Measurements from ENCODE around the gene CENPE.
A peak's percentile ranks its signal among the peaks of the same experiment; 100 is the strongest.
"Not testable (repeated sequence)": the region's sequence is repeated elsewhere in the genome, so short reads cannot be mapped to it uniquely, and the experiment has no call there.

CENPE gene, protein sequence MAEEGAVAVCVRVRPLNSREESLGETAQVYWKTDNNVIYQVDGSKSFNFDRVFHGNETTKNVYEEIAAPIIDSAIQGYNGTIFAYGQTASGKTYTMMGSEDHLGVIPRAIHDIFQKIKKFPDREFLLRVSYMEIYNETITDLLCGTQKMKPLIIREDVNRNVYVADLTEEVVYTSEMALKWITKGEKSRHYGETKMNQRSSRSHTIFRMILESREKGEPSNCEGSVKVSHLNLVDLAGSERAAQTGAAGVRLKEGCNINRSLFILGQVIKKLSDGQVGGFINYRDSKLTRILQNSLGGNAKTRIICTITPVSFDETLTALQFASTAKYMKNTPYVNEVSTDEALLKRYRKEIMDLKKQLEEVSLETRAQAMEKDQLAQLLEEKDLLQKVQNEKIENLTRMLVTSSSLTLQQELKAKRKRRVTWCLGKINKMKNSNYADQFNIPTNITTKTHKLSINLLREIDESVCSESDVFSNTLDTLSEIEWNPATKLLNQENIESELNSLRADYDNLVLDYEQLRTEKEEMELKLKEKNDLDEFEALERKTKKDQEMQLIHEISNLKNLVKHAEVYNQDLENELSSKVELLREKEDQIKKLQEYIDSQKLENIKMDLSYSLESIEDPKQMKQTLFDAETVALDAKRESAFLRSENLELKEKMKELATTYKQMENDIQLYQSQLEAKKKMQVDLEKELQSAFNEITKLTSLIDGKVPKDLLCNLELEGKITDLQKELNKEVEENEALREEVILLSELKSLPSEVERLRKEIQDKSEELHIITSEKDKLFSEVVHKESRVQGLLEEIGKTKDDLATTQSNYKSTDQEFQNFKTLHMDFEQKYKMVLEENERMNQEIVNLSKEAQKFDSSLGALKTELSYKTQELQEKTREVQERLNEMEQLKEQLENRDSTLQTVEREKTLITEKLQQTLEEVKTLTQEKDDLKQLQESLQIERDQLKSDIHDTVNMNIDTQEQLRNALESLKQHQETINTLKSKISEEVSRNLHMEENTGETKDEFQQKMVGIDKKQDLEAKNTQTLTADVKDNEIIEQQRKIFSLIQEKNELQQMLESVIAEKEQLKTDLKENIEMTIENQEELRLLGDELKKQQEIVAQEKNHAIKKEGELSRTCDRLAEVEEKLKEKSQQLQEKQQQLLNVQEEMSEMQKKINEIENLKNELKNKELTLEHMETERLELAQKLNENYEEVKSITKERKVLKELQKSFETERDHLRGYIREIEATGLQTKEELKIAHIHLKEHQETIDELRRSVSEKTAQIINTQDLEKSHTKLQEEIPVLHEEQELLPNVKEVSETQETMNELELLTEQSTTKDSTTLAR (N-terminal part only)

DNA sequence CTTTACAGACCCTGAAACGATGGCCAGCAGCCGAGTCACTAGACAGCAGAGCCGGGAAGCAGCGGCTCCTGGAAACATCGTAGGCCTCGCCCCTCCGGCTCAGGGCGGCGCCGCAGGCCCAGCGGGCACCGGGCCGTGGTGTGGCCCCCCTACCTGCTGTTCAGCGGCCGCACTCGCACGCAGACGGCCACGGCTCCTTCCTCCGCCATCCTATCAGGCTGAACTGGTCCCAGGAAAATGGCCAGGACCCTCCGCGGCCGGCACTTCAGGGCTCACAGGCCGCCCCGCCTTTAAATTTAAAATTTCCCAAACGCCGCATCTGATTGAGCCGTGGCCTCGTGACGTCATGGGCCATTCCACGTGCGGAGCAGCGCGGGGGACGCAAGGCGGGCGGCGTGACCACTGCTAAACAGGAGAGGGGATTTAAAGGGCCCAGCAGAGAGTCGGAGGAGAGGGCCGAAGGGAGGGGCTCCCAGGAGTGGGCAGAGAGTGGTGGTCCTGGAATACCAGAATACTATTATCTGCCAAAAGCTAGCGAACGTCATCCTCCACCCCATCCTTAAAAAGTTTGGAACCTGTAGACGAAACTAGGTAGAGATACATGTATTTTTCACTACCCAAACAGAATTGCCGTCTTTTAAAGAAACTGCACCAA is at the start of gene CENPE:
TSS of gene CENPE (minus strand) at position 233 of the 655 bp plus-strand sequence. CDS start at position 209, 24 bp downstream.
- peak; percentile 69 for DNase-seq

DNA sequence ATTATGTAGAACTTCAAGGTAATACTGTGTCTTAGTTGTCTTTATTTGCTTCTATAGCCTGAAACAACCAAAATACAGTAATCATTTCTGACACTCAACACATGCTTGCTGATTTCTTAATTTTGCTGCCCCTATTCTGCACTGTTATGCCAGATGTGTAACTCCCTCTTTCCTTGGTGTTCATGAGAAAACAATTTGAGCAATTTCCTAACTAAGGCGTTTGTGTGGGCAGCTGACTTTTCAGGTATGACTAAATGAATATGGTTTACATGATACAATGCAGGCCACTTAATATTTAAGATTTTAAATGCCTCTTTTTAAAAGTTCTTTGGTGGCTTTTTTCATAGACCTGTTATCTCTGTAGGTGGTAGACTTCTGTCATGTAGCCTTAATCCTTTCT is 46.1 kb upstream of the CENPE start:
- DNase-seq = no peak

DNA sequence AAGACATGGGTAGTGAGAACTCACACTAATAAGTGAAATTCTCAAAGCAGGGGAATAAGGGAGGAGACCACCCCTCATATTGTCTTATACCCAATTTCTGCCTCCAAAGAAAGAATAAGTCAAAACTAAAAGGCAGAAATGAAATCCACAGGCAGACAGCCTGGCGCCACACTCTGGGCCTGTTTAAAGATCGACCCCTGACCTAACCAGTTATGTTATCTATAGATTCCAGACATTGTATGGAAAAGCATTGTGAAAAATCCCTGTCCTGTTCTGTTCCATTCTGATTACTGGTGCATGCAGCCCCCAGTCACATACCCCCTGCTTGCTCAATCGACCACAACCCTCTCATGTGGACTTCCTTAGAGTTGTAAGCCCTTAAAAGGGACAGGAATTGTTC is 32.8 kb upstream of the CENPE start:
- not testable (repeated sequence) for DNase-seq

DNA sequence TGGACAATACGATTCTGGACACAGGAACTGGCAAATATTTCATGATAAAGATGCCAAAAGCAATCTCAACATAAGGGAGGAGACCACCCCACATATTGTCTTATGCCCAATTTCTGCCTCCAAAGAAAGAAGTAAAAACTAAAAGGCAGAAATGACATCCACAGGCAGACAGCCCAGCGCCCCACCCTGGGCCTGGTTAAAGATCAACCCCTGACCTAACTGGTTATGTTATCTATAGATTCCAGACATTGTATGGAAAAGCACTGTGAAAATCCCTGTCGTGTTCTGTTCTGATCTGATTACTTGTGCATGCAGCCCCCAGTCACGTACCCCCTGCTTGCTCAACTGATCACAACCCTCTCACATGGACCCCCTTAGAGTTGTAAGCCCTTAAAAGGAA is 25.4 kb upstream of the CENPE start:
- DNase-seq = not testable (repeated sequence)

DNA sequence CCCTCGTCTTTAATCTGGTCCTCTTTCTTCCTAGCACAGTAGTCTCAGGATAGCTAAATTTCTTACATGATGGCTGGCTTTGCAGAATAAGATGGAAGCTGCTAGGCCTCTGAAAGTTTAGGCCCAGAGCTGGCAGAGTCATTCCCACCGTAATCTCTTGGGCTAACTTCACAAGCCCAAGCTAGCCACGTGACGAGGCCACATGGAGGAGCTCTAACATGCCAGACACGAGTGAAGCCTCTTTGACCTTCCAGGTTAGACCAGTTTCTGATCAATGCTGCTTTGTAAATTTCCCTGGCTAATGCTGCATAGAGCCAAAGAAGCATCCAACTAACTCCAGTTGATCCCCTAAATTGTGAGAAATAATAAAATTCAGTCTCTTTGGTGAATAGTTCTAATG is 9.5 kb upstream of the CENPE start:
- no peak for DNase-seq

DNA sequence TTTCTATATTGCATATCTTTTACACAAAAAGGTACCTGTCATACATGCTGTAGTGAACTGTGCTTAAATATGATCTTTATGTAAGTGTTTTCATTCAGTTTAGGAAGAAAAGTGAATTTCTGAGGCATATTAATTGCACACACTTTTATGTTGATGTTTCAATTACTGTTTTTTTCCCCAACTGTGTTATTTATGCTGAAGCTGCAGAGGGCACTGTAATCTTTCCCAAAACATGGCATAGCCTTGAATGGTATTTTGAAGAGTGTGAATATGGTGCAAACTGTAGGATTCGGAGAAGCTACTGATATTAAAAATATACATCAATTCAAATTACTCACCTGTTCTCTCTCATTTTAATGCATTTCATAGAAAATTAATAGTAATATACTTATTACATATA is 6.0 kb upstream of the CENPE start:
- no peak for DNase-seq

DNA sequence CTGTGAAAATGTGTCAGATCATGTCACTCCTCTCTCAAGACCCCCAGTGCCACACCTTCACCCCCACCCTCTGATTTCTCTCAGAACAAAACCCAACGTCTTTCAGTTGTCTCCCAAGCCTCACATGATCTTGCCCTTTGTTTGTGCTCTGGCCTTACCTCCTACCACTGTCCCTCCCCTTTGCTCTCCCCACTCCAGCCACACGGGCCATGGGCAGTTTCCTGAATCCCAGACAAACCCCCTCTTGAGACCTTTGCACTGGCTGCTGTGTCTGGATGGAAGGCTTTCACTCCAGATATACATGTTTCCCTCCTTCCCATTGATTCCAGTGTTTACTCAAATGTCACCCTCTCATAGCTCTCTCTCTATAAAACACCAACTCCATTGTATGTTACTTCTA is 3.6 kb upstream of the CENPE start:
- DNase-seq = no peak

DNA sequence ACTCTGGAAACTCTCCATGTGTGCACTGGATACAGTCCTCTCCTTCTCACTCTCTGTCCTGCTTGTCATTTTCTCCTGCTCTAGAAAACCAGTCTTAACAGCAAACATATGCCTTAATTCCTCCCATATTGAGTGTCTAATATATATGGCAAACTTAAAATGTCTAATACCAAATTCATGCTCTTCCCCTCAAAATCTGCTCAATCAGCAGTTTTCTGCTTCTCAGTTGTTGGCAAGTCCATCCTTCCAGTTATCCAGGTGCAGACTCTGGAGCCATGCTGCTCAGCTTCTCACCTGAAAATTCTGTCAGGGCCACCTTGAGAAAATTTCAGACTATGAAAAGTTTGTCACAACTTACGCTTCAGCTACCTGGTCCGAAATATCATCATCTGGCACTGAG is 3.1 kb upstream of the CENPE start:
- DNase-seq = no peak

DNA sequence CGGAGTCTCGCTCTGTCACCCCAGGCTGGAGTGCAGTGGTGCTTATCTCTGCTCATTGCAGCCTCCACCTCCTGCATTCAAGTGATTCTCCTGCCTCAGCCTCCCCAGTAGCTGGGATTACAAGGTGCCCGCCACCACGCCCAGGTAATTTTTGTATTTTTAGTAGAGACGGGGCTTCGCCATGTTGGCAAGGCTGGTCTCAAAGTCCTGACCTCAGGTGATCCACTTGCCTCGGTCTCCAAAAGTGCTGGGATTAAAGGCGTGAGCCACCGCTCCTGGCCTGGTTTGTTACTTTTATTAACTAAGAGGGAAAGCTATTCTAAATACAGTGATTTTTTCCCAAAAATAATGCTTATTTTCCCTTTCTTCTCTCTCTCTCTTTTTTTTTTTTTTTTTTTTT is 866 bp upstream of the CENPE start:
- no peak for DNase-seq

DNA sequence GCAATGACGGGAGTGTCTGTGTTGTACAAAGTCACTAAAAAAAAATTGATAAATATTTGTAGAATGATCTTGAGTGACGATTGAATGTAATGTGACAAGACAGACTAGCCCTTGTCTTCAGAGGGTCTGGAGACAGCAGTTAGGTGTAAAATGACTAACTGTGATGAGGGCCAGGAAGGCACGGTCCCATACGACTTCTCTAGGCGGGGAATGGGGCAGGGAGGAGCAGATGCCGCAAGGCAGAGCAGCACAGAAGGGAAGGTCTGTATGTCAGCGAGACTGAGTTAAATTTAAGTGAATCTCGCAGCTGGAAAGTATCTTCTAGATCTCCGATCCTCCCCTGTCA is 405 bp downstream of the CENPE start:
- no peak for DNase-seq

DNA sequence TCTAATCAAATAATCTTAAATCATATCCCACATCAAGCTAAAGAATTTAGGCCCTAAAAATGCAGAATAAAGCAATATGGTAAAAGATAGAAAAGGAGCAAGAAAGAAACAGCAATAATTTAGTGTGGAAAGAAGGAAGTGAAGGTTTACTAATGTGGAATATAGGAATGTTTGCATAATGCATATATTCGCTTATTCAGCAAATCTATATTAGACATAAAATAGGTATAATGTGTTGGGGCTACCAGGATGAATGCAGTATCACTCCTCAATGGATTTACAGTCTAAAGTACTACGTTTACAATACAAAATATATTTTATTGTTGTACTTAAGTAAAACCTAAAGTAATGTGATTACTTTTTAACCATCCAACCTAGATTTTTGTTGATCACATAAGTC is 4.7 kb downstream of the CENPE start:
- no peak for DNase-seq

DNA sequence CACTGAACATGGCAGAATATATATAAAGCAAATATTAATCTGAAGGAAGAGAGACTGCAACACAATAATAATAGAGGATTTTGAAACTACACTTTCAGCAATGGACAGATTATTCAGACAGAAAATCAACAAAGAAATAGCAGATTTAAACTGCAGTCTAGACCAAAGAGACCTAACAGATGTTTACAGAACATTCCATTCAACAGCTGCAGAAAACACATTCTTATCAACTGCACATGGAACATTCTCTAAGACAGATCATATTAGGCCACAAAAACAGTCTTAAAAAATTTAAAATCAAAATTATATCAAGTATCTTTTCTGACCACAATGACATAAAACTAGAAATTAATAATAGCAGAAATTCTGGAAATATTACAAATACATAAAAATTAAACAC is 27.1 kb downstream of the CENPE start:
- no peak for DNase-seq

DNA sequence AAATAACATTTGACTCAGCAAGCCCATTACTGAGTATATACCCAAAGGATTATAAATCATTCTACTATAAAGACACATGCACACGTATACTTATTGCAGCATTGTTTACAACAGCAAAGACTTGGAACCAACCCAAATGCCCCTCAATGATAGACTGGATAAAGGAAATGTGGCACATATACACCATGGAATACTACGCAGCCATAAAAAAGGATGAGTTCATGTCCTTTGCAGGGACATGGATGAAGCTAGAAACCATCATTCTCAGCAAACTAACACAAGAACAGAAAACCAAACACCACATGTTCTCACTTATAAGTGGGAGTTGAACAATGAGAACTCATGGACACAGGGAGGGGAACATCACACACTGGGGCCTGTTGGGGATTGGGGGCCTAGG is 28.4 kb downstream of the CENPE start:
- DNase-seq = not testable (repeated sequence)

DNA sequence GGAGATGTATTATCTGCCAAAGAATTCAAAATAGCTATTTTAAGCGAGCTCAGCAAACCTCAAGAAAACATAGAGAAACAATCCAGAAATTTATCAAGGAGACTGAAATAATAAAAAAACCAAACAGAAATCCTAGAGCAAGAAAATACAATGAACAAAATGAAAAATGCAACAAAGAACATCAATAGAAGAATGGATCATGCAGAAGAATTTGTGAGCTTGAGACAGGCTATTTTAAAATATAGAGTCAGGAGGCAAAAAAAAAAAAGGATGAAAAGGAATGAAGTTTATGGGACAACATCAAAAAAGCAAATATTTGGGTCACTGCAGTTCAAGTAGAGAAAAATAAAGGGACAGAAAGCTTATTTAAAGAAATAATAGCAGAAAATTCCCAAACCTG is 29.1 kb downstream of the CENPE start:
- DNase-seq = no peak

DNA sequence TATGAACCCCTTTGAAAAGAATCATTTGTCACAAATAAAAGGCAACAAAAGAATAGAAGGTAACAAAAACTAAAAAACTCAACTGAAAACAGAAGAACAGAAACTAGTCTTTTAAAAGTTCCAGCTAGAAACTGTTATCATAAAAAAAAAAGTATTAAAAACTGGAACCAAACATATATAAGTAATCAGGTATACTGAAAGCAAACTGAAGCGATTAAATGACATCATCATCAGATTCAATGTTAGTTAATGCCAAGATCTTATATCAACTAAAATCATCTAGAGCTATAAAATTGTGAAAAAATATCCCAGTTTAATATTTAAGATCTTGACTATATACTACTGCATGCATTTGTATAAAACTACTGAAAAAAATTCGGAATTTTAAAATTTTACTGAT is 36.0 kb downstream of the CENPE start:
- no peak for DNase-seq

DNA sequence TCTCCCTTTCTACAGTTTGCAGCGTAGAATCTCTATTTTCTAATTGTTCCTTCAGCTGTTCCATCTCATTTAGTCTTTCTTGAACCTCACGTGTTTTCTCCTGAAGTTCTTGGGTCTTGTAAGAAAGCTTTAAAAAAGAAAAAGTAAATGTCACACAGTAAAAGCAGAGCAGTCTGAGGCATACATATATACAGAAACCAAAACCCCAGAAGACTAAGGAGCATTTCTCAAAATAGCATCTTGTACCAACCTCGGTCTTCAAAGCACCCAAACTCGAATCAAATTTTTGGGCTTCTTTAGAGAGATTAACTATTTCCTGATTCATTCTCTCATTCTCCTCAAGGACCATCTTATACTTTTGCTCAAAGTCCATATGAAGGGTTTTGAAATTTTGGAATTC is 39.4 kb downstream of the CENPE start:
- DNase-seq = no peak

DNA sequence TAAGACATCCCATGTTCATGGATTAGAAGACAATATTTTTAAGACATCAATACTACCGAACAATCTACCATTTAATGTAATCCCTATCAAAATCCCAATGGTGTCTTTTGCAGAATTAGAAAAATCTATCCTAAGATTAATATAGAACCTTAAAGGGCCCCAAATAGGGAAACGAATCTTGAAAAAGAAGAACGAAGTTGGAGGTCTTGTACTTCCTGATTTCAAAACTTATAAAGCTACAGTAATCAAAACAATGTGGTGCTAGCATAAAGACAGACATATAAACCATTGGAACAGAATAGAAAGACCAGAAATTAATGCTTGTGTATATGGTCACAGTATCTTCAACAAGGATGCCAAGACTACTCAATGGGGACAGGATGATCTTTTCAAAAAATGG is 42.0 kb downstream of the CENPE start:
- no peak for DNase-seq

DNA sequence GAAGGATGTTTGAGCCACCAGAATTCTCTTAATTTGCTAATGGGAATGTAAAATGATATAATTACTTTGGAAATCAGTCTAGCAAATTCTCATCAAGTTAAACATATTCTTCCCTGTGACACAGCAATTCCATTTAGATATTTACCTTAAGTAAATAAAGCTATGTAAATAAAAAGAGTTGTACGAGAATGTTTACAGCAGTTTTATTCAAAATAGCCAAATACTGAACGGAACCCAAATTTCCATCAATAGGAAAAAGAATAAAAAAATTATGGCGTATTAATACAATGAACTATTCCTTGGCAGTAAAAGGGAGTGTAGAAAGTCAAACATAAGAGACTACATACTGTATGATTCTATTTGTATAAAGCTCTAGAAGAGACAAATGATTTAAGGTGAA is 45.8 kb downstream of the CENPE start:
- no peak for DNase-seq

DNA sequence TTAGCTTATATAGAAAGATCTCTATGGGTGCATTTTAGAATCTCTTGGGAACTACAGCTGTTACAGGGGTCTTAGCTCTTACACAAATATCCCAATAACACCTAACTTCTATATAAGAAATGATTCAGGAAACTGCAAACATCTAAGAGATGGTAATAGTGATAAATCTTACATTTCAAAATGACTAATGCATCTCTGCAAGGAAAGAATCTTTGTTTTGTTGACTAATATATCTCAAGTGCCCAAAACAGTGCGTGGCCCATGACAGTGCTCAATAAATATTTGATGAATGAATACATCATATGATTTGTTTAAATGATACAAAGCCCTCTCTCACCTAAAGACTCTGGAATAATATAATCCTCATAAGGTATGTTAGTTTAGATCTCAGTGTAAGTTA is 47.5 kb downstream of the CENPE start:
- DNase-seq = no peak

DNA sequence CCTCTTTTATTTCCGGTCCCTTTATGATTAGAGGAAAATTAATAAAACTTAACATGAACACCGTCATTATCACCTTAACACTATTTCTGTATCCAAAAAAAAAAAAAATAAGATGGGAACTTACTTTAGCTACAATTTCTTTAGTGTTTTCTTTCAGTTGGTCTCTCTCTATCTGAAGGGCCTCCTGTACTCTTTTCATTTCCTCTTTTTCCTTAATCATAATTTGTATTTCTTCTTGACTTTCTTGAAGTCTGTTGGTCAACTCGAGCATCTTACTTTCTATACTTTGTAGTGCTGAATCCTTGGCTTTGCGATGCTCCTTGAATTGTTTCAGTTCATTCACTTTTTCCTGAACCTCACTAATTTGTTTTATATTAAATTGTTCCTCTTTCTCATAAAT is 53.2 kb downstream of the CENPE start:
- no peak for DNase-seq

DNA sequence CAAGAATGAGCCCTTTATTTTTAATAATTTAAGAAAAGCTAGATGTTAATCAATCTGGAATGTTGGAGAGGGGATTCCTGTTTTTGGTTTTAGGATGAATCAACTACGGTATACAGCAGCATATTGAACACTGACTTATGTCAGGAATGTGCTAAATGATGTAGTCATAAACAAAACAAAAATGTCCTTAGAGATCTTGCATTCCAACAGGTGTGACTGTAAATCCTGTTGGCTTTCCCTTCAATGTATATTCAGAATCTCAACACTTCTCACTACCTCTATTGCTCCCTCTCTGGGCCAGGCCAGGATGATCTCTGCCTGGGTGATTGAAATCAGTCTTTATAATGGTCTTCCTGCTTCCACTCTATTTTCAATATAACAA is 60.7 kb downstream of the CENPE start:
- no peak for DNase-seq

DNA sequence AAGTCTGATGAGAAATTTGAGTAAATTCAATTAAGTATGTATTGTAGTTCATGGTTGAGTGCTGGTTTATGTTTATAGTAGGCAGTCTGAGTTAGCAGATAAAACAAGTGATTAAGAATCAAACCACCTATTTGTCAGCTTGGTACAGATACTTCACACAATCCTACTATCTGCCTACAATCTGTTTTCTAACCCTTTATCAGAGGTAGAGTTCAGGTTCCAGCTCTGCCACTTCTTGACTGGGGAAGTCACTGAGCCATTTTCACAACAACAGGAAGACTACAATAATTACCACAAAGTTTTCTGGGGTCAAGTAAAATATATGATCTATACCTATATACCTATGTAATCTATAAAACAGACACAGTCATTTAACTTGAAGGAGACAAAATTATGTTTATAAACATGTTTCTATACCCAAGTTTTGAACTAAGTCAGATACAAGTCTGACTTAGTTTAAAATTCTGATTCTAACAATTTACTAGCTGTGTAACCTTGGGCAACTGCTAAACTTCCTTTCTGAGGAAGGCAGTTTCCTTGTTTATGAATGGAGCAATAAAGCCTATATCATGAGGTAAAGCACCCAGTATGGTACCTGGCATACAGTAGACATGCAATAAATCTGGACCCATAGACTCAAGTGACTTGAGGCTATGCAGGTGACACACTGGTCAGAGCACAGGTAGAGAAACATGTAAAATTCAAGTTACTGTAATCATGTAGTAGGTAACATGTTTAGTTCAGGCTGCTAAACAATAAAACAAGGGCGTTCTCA is 61.3 kb downstream of the CENPE start:
- DNase-seq = no peak

Measured in NCI-H1105 (cell line).